ENCODE measurements around the gene EMID1.

GRCh38 chr22:29253561-29254285 lies 48.0 kb downstream of the EMID1 start:
- no peak for TF ChIP-seq POLR2A (IDR thresholded peaks at IDR 0.05; ENCODE audit: low read length)
- TF ChIP-seq GATA1 (IDR thresholded peaks at IDR 0.05; ENCODE audit: low read depth, low read length) = no peak

Data from erythroblast (primary cell).